SK-N-SH (cell line): ENCODE data around the gene VCAN. TPM values are rescaled to one million over a fixed set of nuclear protein-coding genes. Genes with fewer than 3 reads are reported as not detected.

Experiments
- CTCF ChIA-PET: fragments of 300-600, 350-600 bp; formaldehyde crosslinking; extraction: SDS; loops from one replicate; lab custom pipeline; 2021; lab: Yijun Ruan, JAX
- POLR2A ChIA-PET: fragments of 350-600 bp; sonication (Branson Sonifier 250); formaldehyde crosslinking; extraction: SDS; loops from one replicate; lab custom pipeline; 2020; ENCODE audit warnings: antibody characterized with exemption, inconsistent platforms; lab: Yijun Ruan, JAX
- DNase-seq: peaks from one replicate; pipeline ENCODE4 v3.0.0; 2012
- H2AFZ ChIP-seq: fragments of 200-600 bp; sonication (generic); 2 replicates; pipeline ENCODE4 v1.8.1; 2016; ENCODE audit warnings: antibody characterized with exemption, mild to moderate bottlenecking, low read depth
- H3F3A ChIP-seq: fragments of 200-600 bp; sonication (generic); replicated peaks from 2 replicates; pipeline ENCODE3; 2016; ENCODE audit warnings: antibody characterized with exemption, mild to moderate bottlenecking; ENCODE audit not compliant: insufficient read depth
- H3K27ac ChIP-seq, 2 experiments: fragments of 200-500 bp in 1 of 2; fragments of 200-600 bp in 1 of 2; sonication (Bioruptor generic) in 1 of 2; sonication (generic), shearing (Covaris generic) in 1 of 2; 2 replicates each; pipeline versions ENCODE4 v1.5.1 to v1.6.1; 2014 to 2016; ENCODE audit warnings: low read depth in 2 of 2, inconsistent platforms in 1 of 2, low read length in 1 of 2, mild to moderate bottlenecking in 1 of 2, mixed read lengths in 1 of 2
- H3K27me3 ChIP-seq: fragments of 200-600 bp; sonication (generic), shearing (Covaris generic); 2 replicates; pipeline ENCODE4 v1.6.1; 2016; ENCODE audit warnings: mixed run types; ENCODE audit not compliant: insufficient read depth
- H3K36me3 ChIP-seq, 2 experiments: fragments of 200-500 bp in 1 of 2; fragments of 200-600 bp in 1 of 2; sonication (Bioruptor generic) in 1 of 2; sonication (generic) in 1 of 2; replicated peaks in 1 of 2; 2 replicates each; pipeline versions ENCODE3 to v1.5.1; 2014 to 2016; ENCODE audit warnings: low read length in 1 of 2, mild to moderate bottlenecking in 1 of 2; ENCODE audit not compliant: insufficient read depth in 2 of 2, control insufficient read depth in 1 of 2
- H3K4me1 ChIP-seq, 2 experiments: fragments of 200-500 bp in 1 of 2; fragments of 200-600 bp in 1 of 2; sonication (Bioruptor generic) in 1 of 2; sonication (generic), shearing (Covaris generic) in 1 of 2; 2 replicates each; pipeline versions ENCODE4 v1.5.1 to v1.6.1; 2014 to 2016; ENCODE audit warnings: low read depth in 1 of 2, low read length in 1 of 2, mixed run types in 1 of 2; ENCODE audit not compliant: insufficient read depth in 2 of 2, control insufficient read depth in 1 of 2
- H3K4me2 ChIP-seq: fragments of 200-600 bp; sonication (generic), shearing (Covaris generic); 2 replicates; pipeline ENCODE4 v1.6.1; 2017; ENCODE audit warnings: mixed run types
- H3K4me3 ChIP-seq, 2 experiments: fragments of 200-500 bp in 1 of 2; fragments of 200-600 bp in 1 of 2; sonication (Bioruptor generic) in 1 of 2; sonication (generic), shearing (Covaris generic) in 1 of 2; 2 replicates each; pipeline versions ENCODE4 v1.5.1 to v1.8.1; 2014 to 2016; ENCODE audit warnings: low read depth in 2 of 2, inconsistent platforms in 1 of 2, low read length in 1 of 2, mild to moderate bottlenecking in 1 of 2, mixed read lengths in 1 of 2, moderate library complexity in 1 of 2
- H3K79me2 ChIP-seq: fragments of 200-600 bp; sonication (generic); 2 replicates; pipeline ENCODE4 v1.8.1; 2017; ENCODE audit warnings: mild to moderate bottlenecking; ENCODE audit not compliant: insufficient read depth
- H3K9ac ChIP-seq: fragments of 200-600 bp; sonication (generic); 2 replicates; pipeline ENCODE4 v1.6.1; 2017; ENCODE audit warnings: mixed run types
- H3K9me2 ChIP-seq: fragments of 200-600 bp; sonication (generic); 2 replicates; pipeline ENCODE4 v1.6.1; 2017; ENCODE audit warnings: mixed run types
- H3K9me3 ChIP-seq: fragments of 200-600 bp; sonication (generic); 2 replicates; pipeline ENCODE4 v1.6.1; 2017; ENCODE audit warnings: mixed run types, mild to moderate bottlenecking, moderate library complexity
- H4K20me1 ChIP-seq: fragments of 200-600 bp; sonication (generic); 2 replicates; pipeline ENCODE4 v1.6.1; 2017; ENCODE audit warnings: mild to moderate bottlenecking, mixed run types; ENCODE audit not compliant: insufficient read depth
- FOXJ3 ChIP-seq: sonication (generic); formaldehyde crosslinking; IDR thresholded peaks from 2 replicates; pipeline ENCODE4 v1.5.1; 2020; ENCODE audit warnings: mild to moderate bottlenecking, missing genetic modification reagents
- FOXM1 ChIP-seq: IDR thresholded peaks from 2 replicates; pipeline ENCODE4 v1.4.0; 2012; ENCODE audit warnings: low read depth, mild to moderate bottlenecking
- GATA2 ChIP-seq: sonication (generic); formaldehyde crosslinking; IDR thresholded peaks from 2 replicates; pipeline ENCODE4 v1.5.0; 2020; ENCODE audit warnings: mild to moderate bottlenecking, missing genetic modification reagents
- JUND ChIP-seq: IDR thresholded peaks from 2 replicates; pipeline ENCODE4 v1.4.0; 2012
- NRF1 ChIP-seq: IDR thresholded peaks from 2 replicates; pipeline ENCODE4 v1.6.1; 2012; ENCODE audit warnings: low read depth, mild to moderate bottlenecking, low read length
- PBX3 ChIP-seq: IDR thresholded peaks from 2 replicates; pipeline ENCODE4; 2012
- RCOR1 ChIP-seq: fragments of 150-350 bp; IDR thresholded peaks from 2 replicates; pipeline ENCODE4 v1.6.1; 2017; ENCODE audit warnings: antibody characterized with exemption, low read length
- REST ChIP-seq: IDR thresholded peaks from 2 replicates; pipeline ENCODE4 v1.6.1; 2012; ENCODE audit warnings: mild to moderate bottlenecking, low read depth, low read length, moderate library complexity
- RXRA ChIP-seq: IDR thresholded peaks from 2 replicates; pipeline ENCODE4 v1.4.0; 2012; ENCODE audit warnings: low read depth, mild to moderate bottlenecking, borderline replicate concordance
- SMC3 ChIP-seq: IDR thresholded peaks from 2 replicates; pipeline ENCODE4 v1.6.1; 2012; ENCODE audit warnings: low read depth, low read length, improper control_type of control experiment
- ZBTB33 ChIP-seq: IDR thresholded peaks from 2 replicates; pipeline ENCODE4 v1.4.0; 2012; ENCODE audit warnings: low read depth, borderline replicate concordance
- polyA plus RNA-seq, 3 experiments: library from polyadenylated mRNA; depleted of rRNA; stranded (reverse); fragments of >200 nt; gene quantifications; 2 replicates each; pipeline ENCODE4 v1.2.3, GENCODE V29; 2012

VCAN gene
- polyA plus RNA-seq, 1 of the 3 experiments (the other 2 are of a cell fraction), result 142 TPM

- no peak for TF ChIP-seq ZBTB33
These were observed 16.7 kb downstream of the VCAN start (continued) for GRCh38 chr5:83488271-83488670.

GRCh38 chr5:83488821-83489220 is 17.3 kb downstream of the VCAN start:
- ChIA-PET POLR2A (no interaction called here), CTCF (no interaction called here)
- H3K36me3 ChIP-seq, result peaks cover 68 to 97% of the 10 kb centered on the region in 2 experiments
- no peak overlapping the region for H3K4me2 ChIP-seq
- no peaks in the 10 kb centered on the region for H3K9me2 ChIP-seq
- peaks cover 0 to 9% of the 10 kb centered on the region in 2 experiments; a peak in 1 of 4 replicates for H3K4me1 ChIP-seq
- no peak for DNase-seq
- H3K4me3 ChIP-seq, result no peak overlapping the region
- no peak overlapping the region for H3K9ac ChIP-seq
- no peak overlapping the region for H2AFZ ChIP-seq
- no peaks in the 10 kb centered on the region; the same call in 1 of the 2 replicates for H3K9me3 ChIP-seq
- H3K27me3 ChIP-seq, result no peaks in the 10 kb centered on the region
- peaks cover 100% of the 10 kb centered on the region for H3K79me2 ChIP-seq
- H3F3A ChIP-seq, result peaks cover 19% of the 10 kb centered on the region
- TF ChIP-seq SMC3, result no peak
- no peak for TF ChIP-seq FOXJ3 (CRISPR knock-in tag)
- TF ChIP-seq RXRA, result no peak
- TF ChIP-seq REST, result no peak
- TF ChIP-seq PBX3, result no peak
- no peak for TF ChIP-seq JUND
- no peak for TF ChIP-seq NRF1
- TF ChIP-seq GATA2 (CRISPR knock-in tag), result no peak
- no peak for TF ChIP-seq RCOR1
- no peak for TF ChIP-seq FOXM1
- H3K27ac ChIP-seq, result no peak overlapping the region
- peaks cover 23% of the 10 kb centered on the region for H4K20me1 ChIP-seq
